GM18907 (cell line): ENCODE data around the gene SERPINB12.

Source experiments
- ATAC-seq: cut with Tn5 transposase; IDR thresholded peaks from one replicate; pipeline ENCODE4 v1.9.1; 2021; ENCODE audit warnings: mild to moderate bottlenecking, moderate library complexity; ENCODE audit not compliant: unreplicated experiment

Gene SERPINB12

DNA sequence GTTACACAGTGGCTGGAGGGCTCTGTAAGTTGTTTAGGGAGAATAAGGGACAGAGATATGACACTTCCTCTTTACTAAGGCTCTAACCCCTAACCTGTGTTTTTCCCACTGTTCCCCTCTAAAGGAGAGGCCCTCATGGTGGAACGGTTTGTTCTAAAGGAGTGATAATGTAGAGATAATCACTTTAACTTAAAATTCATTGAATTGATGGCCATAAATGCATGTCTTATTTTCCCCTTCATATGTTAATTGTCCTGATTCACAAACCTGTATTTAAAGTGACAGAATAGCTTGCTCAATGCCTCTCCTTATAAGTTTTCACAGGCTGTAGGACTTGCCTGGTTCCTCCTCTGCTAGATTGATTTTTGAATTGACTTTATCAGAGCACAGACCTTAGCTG lies at the start of gene SERPINB12:
SERPINB12 (plus strand) TSS at position 301 of the 400 bp plus-strand sequence. CDS start 13,791 bp downstream, outside the sequence.
- no peak for ATAC-seq

- ATAC-seq = no peak
These were observed 49.3 kb upstream of the SERPINB12 start for GRCh38 chr18:63492851-63493250.

GRCh38 chr18:63495675-63496074 lies 46.5 kb upstream of the SERPINB12 start:
- no peak for ATAC-seq

DNA sequence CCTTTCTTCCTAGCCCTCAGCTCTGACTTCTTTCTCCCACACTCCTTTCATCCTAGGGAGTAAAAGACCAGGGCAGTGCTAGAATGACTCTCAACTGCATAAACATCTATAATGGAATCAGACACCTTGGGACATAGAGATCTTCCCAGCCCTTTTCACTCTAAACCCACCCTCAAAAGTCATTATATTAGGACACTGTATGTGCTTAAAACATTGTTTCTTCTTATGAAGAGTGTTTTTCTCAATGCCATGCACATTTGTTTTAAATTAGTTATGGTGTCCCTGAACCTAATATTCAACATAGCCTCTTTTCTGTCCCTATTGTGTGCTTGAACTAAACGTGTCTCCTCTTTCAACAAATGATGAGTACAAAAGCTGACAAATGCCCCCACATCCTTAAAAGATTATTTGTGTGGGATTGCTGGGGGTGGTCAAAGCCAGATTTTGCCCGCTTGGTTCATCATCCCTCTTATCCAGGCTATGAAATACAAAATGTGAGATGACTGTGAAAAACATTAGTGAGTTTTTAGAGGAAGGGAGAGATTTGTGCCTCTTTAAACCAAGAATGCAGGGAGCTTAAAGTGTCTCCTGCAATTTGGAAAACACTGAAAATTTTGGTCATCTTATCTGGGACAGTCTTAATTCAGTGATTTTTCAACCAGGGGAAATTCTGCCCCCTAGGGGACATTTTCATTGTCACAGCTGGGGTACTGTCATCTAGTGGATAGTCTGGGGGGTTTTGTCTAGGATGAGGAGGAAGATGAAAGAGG lies 36.4 kb upstream of the SERPINB12 start:
- ATAC-seq = peak; percentile 65

DNA sequence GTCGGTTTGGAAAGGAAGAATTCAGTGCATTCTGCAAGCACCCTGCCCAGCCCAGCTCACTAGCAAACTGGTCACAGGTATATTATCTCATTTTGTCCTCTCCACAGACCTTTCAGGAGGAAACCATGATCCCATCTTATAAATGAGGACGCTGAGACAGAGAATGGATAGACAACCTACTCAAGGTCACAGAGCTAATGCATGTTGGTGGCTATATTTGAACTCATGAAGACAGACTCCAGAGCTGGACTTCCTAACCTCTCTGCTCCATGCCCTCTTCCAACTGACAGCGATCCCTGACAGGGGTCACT lies 35.9 kb upstream of the SERPINB12 start:
- no peak for ATAC-seq

DNA sequence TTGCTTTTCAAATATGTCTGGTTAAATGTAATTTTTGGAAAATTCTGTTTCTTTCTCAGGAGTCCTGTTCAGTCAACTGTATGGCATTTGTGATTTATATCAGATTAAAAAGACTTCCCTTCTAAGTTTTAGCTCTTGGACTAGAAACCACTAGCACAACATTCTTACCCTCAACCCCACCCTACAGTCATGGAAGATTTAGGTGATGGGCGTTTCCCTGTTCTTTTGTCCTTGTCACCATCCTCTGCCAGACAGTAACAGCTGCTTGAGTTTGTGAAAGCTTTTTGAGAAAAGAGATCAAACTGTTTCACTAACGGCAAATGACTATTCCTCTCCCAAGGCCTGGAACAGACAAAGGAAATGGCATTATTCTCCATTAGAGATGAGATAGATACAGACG lies 33.6 kb upstream of the SERPINB12 start:
- no peak for ATAC-seq

DNA sequence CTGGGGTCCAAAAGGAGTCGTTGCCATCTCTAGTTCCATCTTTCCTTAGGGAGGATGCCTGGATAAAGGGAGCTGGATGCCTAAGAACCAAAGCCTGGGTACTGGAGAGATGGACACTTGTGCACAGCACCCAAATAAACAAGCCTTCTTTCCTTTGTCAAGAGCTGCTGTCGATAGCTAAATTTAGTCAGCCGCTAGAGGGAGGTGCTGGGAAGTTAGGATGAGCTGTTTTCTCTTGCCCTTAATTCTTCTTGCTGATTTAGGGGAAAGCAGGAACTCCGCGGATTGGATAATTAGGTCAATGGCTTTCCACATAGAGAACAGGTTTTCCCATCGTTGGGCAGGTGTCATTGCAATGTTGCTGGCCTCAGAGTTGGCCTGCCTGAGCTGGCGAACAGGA lies 30.9 kb upstream of the SERPINB12 start:
- ATAC-seq = no peak

- ATAC-seq = no peak
These were observed 27.8 kb upstream of the SERPINB12 start for GRCh38 chr18:63514326-63514725.

- ATAC-seq = no peak
These were observed 27.1 kb upstream of the SERPINB12 start for GRCh38 chr18:63514888-63515678.

DNA sequence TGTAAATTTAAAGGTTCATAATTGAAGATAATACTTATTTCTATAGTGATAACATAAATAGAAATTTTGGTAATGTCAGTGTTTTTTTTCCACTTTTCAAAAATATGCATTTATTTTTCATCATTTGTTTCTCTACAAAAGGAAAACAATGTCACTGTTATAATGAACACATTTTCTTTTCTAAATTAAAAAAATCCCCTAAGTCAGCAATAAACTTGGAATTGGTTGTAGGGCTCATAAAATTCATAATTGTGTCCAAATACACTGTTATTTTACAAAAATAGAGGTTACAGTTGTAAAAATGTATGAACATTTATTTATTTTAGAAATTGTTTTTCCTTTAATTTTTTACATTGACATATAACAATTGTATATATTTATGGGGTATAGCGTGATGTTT lies 26.4 kb upstream of the SERPINB12 start:
- ATAC-seq = no peak

DNA sequence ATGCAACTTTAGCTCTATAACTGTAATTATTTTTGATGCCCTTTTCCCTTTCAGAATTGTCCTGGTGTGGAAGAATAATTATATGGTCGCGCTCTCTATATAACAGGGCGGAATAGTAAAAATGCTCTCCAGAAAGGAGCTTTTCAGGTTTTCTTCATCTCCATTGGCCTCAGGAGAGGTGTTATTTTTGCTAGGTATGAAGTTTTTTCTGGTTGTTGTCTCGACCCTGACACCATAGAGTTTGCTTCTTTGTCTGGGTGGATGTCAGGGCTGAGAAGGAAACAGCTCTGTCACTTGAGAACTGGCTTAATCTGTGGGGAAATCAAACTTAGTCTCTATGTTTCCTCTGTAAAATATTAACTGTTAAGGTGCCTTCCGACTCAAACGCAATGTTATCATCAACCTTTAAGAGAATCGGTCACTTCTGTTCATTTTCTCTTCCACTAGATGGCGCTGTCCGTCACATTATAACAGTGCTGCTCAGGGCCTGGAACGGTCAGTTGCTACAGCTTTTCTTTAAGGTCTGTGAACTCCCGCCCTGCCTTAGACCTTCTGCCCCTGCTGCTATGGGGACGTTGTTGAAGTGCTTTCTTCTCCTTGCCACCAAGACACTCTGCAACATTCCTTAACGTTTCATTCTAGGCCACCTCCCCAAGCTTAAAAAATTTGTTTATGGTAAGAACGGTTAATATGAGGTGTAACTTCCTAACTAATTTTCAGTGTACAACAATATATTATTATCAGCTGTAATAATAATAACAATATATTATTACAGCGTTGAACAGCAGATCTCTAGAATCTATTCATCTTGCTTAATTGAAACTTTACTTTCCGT lies 23.8 kb upstream of the SERPINB12 start:
- ATAC-seq = peak; percentile 94

GRCh38 chr18:63520053-63520685 lies 22.0 kb upstream of the SERPINB12 start:
- ATAC-seq = no peak

- no peak for ATAC-seq
These were observed 18.5 kb upstream of the SERPINB12 start for GRCh38 chr18:63523660-63524059.

DNA sequence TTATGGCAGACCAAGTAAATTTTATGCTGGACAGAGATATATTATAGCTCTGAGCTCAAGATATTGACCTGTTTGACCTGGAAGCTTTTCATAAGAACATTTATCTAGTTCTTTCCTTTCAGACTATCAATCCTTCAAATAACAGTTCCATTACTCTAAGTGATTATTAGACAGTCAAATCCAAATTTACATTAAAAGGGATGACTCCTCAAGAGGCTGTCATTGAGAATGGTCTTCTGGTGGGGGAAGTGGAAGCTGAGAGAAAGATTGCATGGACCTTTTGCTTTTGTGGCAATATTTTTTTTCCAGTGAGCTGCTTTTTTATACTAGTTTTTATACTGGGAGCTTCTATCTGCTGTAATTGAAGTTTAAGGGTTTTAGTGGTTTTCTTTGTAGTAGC lies 14.9 kb upstream of the SERPINB12 start:
- no peak for ATAC-seq

GRCh38 chr18:63528863-63529492 lies 13.2 kb upstream of the SERPINB12 start:
- ATAC-seq = no peak

DNA sequence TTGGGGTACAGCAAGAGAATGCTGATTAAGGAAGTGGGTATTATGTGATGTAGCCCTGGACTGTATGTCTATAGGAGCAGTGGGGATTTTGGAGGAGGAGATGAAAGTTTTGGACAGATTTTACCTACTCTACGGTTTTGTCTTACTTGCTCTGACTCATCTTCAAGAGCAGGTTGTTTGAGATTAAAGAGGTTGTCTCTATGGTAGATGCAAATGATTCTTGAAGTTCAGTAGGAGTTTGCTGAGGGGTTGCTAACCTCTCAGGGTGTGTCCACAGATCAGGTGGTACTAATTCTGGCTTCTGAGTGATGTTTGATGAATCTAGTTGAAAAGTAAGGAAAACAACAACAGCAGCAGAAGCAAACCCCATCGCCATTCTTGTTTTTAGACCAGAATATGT lies 9.7 kb upstream of the SERPINB12 start:
- no peak for ATAC-seq

GRCh38 chr18:63534615-63535014 lies 7.6 kb upstream of the SERPINB12 start:
- no peak for ATAC-seq

GRCh38 chr18:63539904-63540510 lies 2.2 kb upstream of the SERPINB12 start:
- ATAC-seq = no peak

- no peak for ATAC-seq
These were observed 1.8 kb downstream of the SERPINB12 start for GRCh38 chr18:63544017-63544416.

DNA sequence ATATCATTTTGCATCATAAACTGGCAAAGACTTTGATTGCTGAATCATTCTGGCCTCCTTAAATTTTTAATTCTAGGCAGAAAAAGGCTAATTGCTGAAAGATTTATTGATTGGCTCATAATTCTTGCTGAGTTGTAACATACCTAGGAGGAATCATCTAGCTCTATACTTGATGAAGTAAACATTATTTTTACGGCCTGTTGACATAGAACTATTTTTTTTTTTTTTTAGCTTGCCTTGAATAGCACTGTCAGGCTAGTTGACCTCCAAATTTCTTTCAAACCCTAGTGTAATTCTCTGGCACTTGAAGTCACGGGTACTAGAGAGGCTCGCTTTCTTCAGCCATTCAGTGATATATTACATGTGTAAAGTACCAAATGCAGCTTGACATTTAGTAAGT lies 2.8 kb downstream of the SERPINB12 start:
- no peak for ATAC-seq
